GM12872 (cell line): ENCODE data around the gene SAMD4A.

Experiments used
- TF ChIP-seq, protein P1 (sequence below): IDR thresholded peaks from 3 replicates; pipeline ENCODE4 v1.5.1; 2011; ENCODE audit warnings: low read depth, mild to moderate bottlenecking, low read length, moderate library complexity; ENCODE audit not compliant: insufficient read depth

Gene SAMD4A

DNA sequence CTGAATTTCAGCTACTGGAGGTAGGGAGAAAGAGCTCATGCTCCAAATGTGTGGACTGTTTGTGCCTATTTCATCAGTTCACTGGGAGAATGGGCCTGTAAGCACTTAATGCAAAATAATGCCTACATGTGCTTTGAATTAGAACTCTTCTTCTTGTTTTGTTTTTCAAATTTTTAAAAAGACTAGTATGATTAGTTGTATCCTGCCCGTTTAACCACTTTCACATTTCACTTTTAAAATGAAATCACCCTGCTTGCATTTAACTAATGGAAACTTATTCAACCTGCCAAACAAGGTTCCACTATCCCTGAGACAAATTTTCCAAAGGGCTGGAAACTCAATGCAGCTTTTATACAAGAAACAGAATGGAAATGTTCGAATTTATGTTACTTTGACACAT lies 79.7 kb downstream of the SAMD4A start:
- TF ChIP-seq, protein P1, sequence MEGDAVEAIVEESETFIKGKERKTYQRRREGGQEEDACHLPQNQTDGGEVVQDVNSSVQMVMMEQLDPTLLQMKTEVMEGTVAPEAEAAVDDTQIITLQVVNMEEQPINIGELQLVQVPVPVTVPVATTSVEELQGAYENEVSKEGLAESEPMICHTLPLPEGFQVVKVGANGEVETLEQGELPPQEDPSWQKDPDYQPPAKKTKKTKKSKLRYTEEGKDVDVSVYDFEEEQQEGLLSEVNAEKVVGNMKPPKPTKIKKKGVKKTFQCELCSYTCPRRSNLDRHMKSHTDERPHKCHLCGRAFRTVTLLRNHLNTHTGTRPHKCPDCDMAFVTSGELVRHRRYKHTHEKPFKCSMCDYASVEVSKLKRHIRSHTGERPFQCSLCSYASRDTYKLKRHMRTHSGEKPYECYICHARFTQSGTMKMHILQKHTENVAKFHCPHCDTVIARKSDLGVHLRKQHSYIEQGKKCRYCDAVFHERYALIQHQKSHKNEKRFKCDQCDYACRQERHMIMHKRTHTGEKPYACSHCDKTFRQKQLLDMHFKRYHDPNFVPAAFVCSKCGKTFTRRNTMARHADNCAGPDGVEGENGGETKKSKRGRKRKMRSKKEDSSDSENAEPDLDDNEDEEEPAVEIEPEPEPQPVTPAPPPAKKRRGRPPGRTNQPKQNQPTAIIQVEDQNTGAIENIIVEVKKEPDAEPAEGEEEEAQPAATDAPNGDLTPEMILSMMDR, result no peak

GRCh38 chr14:54647378-54647777 lies 80.5 kb downstream of the SAMD4A start:
- TF ChIP-seq, protein P1, result no peak

DNA sequence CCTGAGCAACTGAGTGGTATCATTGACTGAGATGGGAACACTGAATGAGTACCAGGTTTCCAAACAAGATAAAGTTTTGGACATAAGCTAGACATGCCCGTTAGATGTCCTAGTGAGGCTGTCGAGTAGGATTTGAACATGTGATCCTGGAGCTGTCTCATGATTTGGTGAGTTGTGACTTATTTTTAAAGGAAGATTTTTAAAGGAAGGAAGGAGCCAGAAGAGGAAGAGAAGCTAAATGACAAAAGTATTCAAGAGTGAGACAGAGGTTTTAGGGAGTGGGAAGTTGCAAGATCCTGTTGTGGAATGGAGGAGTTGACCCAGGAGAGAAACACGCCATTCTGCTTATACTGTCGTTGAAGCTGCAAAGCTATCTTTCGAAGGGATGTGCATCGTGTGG lies 82.1 kb downstream of the SAMD4A start:
- TF ChIP-seq, protein P1, result no peak

DNA sequence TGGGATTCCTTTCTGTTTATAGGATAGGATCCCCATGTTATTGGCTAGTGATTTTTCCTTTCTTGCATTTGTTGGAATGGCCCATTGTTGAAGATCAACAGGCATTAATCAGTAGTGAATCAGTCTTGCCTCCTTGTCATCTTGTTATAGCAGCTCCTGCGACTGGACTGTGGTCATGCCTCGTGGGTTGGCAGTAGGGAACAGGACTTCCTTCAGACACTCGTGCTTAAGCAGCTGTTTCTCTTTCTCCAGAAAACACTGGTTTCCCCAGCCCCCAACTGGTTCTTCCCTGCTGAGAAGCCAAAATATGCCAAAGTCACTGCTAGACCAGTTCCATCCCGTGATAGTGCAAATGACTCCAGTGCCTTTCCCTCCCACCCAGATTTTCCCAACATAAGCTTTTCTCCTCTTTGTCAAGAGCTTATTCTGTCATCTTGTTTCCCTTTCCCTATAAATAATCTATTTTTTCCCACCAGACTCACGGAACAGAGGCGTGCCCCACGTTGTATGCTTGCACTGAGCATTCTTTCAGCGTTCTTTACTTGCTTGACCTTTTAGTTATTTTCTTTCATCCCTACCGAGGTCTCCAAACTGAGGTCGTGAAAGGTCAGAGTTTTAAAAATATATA lies 83.5 kb downstream of the SAMD4A start:
- TF ChIP-seq, protein P1, result no peak

DNA sequence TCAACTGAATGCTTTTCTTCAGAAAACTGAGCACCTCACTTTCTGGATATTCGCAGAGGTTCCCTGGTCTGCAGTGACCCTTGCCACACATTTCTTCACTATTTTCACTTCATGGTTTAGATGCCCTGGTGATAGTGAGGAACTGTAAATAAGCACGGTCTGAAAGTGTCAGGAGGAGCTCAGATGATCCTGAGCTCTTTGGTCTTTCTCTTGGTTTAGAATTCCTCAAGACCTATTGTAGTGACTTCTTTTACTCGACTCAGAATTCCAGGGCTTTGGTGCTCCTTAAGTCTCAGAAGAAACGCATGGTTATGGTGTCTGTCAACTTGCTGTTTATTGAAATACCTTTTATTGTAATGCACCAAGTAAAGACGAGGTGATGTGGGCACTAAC lies 84.0 kb downstream of the SAMD4A start:
- TF ChIP-seq, protein P1, result no peak

DNA sequence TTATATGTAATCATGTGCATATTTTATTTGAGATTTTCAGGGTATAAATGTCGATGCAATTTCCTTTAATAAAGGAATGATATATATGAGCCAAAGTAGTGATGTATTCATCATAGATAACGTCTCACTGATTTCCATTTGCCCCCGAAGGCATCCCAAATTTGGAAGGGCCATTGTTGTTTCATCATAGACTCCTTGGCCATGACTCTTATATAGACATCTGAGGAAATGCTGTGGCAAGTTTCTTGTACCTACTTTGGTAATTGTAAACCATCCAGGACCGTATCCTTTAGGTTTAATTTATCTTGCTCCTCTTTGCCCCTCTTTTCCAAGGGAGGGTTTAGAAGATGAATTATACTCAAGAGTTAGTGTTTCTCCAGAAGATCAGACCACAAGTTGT lies 84.7 kb downstream of the SAMD4A start:
- TF ChIP-seq, protein P1, result no peak

- TF ChIP-seq, protein P1, result no peak
Measured at GRCh38 chr14:54652188-54652587, 85.3 kb downstream of the SAMD4A start.
